HuH-7 (cell line): ENCODE data around the gene LRRTM4.

ENCODE experiments used
- DNase-seq: peaks from one replicate; pipeline ENCODE4 v3.0.0; 2011; ENCODE audit warnings: low spot score

The LRRTM4 gene

DNA sequence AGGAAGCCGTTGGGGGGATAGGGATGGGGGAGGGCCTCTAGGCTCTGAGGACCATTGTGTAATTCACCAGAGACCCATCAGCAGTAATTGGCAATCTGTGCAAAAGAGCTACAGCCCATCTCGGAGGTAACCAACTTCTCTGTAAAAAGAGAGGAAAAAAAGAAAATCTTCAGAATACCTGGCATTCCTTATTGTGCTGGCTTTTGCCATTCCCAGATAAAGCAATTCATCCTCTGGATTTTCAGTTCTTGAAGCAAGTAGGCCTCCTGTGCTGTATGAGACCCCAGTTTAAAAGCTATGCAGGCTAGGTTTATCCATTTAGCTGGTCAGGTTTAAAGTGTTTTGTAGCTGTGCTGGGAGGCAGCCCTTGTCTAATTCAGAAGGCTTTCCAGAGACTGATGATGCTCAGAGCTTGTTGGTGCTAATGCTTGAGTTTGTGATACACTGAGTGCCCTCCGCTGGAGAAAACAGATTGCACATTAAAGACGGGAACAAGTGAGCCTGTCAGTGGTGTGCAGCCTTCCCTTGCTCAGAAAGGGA, at the start of gene LRRTM4:
Gene LRRTM4 (minus strand): TSS at position 446 of the 540 bp plus-strand sequence.
- peak; percentile 8 for DNase-seq

GRCh38 chr2:77571545-77571944, 49.4 kb upstream of the LRRTM4 start:
- no peak for DNase-seq

- DNase-seq = peak; percentile 26
Observed at GRCh38 chr2:77567723-77568122, 45.5 kb upstream of the LRRTM4 start.

DNA sequence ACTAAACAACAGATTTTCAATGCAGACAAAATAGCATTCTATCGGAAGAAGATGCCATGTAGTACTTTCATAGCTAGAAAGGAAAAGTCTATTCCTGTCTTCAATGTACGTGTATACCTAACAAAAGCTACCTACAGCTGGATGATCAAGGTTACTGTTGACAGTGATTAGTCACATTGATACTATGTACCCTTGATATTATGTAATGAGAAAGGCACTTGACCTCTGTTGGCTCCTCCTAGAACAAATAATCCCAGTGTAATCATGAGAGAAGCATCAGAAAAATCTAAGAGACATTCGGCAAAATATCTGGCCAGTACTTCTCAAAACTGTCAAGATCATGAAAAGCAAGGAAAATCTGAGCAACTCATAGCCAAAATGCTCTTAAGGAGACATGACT, 44.4 kb upstream of the LRRTM4 start:
- DNase-seq = peak; percentile 28

- no peak for DNase-seq
Observed at GRCh38 chr2:77566131-77566530, 44.0 kb upstream of the LRRTM4 start.

DNA sequence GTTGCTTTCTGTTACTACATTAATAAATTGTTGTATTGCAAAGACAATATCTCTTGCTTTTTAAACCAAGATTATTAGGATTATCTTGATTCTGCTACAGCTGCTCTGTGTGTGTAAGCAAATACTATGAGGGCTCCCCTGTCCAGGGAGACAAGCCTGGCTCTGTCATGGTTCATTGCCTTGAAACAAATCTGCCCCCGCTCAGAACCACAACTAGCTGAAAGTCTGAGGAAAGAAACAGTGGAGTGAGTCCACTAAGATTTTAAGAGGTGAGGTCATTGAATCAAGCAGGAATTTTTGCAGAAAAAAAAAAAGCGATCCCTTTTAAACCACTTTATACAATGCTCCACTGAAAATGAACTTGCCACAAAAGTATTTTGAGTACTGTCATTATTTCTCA, 30.8 kb upstream of the LRRTM4 start:
- DNase-seq = no peak

- DNase-seq = no peak
Observed at GRCh38 chr2:77538031-77538430, 15.9 kb upstream of the LRRTM4 start.

DNA sequence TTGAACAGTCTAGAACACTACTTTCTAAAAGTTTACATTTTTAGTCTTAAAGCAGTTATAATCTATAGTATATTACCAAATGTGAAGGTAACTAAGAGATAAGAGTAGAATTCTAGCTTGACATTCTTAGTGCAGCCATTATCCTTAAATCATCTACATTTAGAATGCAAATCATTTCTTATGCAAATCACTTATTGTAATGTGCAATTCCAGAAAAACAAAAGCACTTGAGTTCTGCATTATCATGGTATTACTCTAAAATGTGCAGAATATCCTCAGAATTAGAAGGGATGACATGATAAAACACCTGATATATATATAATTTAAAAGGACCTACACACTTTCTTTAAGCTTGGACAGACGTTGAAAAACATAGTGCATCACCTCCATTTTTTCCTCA, 712 bp upstream of the LRRTM4 start:
- DNase-seq = no peak

DNA sequence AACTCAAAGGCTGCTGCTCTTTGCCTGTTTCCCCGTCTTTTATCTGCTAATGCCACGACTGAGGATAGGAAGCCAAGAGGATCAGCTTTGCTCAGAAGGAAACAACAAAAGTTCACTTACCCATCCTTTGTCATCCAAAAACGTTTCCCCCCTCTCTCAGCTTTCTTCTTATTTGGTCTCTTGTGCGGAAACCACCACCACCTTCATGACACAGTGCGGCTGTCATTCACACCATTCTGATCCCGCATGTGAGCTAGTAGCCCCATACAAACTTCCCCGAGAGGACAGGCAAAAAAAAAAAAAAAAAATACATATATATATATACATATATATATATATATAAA, 656 bp downstream of the LRRTM4 start:
- no peak for DNase-seq

- DNase-seq = no peak
Observed at GRCh38 chr2:77520641-77521547, 1.3 kb downstream of the LRRTM4 start.

DNA sequence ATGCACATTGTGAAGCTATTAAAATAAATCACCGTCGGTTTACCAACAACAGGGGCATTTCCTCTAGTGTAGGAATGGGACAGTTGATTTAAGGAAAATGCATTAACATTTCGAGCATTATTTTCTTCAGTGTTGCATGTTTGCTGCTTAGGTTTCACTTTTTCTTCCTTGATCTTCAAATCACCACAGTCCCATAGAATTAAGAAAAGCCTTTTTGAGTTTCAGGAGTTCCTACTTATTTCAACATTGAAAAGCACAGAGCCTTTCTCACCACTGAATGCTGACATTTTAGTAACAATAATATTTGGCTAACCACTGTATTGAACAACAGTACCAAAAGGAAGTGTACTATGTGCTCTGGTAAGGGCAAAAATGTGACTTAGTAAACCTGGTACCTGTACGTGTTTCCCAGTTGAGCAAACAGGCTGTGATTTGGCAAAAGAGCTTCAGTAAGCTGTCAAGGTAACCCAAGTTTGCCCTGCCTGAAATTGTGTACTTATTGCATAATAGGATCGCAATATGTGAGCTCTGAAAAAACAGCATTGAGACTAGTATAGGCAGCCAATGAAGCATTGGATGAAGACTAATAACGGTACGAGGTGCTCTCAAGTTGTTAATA, 2.2 kb downstream of the LRRTM4 start:
- DNase-seq = no peak

DNA sequence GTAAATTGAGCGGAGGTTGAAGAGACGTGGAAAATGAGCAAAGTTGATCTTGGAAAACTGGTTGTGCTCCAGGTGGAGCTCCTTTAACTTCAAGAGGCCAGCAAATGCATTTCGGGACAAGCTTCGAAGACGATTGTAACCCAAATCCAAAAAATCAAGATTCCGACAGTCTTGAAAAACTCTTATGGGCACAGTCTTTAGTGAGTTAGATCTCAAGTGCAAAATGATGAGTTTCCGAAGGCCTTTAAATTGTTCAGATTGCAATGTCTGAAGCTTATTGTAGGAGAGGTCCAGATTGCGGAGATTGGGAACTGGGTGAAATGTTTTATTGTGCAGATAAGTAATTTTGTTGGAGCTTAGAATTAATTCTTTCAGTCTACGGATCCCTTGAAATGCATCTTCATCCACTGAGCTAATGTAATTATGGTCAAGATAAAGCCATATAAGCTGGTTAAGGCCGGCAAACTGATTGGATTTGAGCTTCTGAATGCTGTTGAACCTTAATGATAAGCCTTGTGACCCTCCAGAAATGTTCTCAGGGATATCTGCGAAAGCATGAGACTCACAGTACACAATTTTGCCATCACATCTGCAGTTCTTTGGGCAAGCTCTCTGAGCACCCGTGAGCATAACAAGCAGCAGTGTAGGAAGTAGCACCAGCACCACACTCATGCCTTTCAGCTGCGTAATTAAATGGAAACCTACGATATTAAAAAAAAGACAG, 2.9 kb downstream of the LRRTM4 start:
- no peak for DNase-seq

- DNase-seq = no peak
Observed at GRCh38 chr2:77518311-77518710, 3.9 kb downstream of the LRRTM4 start.

DNA sequence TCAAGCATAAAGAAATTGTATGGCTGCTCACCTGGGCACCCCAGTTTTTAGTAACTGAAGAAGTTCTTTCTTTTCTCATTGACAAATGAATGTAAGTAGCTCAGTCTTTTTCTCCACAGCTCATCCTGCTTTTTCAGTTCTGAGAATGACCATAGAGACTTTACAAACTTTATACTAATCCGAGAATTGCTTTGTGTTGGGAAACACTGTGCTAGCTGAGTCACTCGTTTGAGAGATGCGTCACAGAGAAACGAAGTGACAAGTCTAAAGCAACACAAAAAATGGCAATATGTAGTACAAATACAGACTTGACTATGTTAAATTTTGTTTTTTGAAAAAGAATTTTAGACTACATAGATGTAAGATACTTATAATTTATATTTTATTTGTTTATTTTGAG, 9.0 kb downstream of the LRRTM4 start:
- no peak for DNase-seq

GRCh38 chr2:77512507-77512906, 9.7 kb downstream of the LRRTM4 start:
- no peak for DNase-seq

GRCh38 chr2:77508511-77508910, 13.7 kb downstream of the LRRTM4 start:
- no peak for DNase-seq

GRCh38 chr2:77507657-77508056, 14.5 kb downstream of the LRRTM4 start:
- no peak for DNase-seq

DNA sequence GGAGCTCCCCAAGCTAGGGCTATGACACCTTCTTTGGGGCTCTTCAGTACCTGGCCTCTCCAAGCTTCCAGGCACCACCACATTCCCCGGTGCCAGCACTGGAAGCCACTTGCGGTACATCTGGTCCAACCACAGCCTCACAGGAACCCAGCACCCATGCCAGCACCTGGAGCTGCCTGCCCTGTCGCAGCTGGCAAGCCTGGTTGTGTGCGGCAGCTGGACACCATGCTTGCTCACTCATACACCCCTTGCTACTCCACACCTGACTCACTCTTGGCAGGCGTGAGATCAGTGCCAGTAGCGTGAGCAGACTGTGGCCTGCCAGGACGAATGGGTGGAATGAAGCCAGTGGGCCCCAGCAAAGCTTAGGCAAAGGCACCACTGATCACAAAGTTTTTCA, 34.0 kb downstream of the LRRTM4 start:
- no peak for DNase-seq

- no peak for DNase-seq
Observed at GRCh38 chr2:77487074-77487803, 34.9 kb downstream of the LRRTM4 start.

- DNase-seq = no peak
Observed at GRCh38 chr2:77484026-77484425, 38.1 kb downstream of the LRRTM4 start.

DNA sequence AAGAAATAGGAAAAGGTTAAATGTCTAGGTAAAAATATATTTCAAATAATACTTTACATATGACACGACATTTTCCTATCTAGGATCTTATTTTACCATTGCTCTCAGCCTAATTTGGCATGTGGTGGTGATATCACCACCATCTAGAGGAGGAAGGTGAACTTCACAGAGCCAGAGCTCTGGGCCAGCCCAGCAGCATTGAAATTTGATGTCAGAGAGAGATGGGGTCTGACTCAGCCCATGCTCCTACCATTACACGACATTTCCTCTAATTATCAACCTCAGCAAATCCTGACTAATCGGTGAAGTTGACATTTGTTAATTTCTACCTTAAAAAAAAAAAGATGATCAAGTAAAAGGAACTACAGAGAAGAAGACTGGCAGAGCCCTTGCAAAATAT, 42.3 kb downstream of the LRRTM4 start:
- no peak for DNase-seq

DNA sequence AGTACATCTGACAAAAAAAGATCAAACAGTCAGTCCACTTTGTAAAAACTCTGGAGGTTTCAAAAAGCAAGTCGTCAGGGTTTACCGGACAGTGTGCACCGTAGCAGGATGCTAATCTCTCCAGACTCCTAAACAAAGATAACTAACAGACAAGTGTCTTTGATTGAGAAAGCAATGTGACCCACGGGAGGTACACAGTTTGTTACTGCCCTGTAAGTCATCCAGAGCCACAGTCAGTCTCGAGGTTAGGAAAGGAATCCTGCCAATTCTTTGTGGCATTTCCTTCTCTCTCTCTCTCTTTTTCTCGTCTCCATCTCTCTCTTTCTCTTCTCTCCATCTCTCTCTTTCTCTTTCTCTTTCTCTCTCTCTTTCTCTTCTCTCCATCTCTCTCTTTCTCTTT, 42.8 kb downstream of the LRRTM4 start:
- DNase-seq = no peak
